Ecto neural progenitor cell (in vitro differentiated cells): ENCODE measurements around the gene SLC25A14.

Experiments used
- DNase-seq: peaks from one replicate; pipeline ENCODE4 v3.0.0-alpha.2; 2018; ENCODE audit warnings: low spot score

Gene SLC25A14

DNA sequence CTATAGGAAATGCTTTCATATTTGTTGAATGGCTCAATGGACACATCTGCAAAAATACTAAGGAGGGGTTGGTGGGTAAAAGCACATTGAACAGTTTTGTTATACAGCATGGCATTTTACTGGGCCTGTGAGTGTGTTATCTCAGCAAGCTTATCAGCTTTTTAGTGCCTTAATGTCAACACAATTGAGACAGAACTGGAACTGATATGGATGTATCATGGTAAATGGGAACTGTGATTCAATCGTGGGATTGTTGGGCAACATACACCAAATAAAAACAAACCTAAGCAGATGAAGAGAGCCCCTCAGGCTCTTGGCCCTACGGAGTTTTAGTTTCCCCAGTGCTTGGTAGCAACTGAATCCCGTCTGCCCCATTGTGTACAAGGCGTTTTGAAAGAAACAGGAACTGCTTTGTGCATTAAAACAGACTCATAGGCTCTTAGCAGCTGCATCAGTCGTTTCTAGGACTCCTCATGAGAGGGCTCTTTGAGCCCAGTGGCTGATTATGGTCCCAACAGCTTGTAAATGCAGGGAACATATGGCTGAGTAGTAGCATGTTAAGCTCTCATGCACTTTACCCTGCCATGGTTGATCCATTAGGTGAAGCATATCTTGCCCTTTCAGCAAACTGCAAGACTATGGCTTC, 38.4 kb downstream of the SLC25A14 start:
- no peak for DNase-seq

DNA sequence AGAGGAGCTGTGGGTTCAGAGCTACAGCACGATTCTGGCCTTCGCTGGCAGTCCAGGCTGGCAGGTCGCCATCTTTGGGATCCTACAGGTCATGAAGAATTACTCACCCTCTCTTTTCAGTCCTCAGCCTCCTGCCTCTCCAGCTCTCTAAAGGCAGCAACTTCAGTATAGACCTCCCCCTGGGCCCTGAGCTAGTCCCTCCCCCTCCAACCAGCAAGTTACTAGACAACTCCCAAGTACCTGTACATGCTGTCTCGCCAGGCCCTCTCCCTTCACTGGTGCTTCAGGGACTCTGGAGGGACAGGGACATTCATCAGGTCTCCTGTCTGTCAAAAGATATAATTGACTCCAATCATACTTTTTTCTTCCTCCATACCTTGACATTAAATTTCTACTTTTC, 45.8 kb downstream of the SLC25A14 start, which contains the start of gene GPR119:
Gene GPR119 (minus strand): TSS at position 155 of the 400 bp plus-strand sequence. CDS start 227 bp downstream, outside the sequence.
- no peak for DNase-seq

DNA sequence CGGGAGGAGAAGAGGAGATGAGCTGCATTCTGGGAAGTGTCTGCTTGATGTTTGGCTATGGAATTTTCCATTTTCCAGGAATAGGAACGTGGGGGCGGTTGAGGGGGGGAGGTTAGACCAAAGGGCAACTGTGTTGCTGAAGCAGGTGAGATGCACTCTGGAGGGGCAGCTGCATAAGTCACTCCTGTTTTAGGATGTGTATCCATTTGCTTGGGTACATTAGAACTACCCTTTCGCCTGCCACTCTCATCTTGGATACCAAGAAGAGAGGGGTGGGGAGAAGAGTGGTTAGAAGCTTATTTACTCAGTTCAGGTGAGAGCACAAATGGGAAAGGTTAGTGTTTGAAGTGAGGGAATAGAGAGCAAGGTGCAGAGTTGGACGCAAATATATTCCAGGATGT, 46.7 kb downstream of the SLC25A14 start:
- DNase-seq = no peak

DNA sequence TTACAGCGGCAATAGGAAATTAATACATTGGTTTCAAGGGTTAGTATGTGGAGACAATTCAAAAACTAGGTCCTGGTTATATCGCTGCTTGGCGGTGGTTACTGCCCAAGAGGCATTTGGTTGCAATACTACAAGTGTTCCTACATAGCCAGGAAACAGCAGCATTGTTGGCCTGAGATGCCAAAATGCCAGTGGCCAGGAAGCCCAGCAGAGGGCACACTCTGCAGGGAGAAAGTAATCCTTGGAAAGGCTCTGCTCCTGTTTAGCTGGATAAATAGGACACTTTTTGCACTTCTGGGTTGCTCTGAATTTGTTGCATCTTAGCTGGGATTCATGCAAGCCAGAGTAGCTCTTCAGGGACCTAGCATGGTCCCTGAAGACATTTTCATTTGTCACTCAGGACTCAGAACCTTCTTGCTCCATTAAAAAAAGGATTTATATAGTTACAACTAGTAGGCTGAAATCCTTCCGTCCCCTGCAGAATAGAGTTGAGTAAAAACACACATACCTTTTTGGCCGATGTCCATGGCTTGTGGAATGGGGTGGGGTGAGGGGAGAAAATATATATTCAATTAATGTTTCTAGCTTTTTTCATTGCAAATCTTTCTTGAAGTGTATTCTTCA, 53.8 kb downstream of the SLC25A14 start:
- peak; percentile 52 for DNase-seq

DNA sequence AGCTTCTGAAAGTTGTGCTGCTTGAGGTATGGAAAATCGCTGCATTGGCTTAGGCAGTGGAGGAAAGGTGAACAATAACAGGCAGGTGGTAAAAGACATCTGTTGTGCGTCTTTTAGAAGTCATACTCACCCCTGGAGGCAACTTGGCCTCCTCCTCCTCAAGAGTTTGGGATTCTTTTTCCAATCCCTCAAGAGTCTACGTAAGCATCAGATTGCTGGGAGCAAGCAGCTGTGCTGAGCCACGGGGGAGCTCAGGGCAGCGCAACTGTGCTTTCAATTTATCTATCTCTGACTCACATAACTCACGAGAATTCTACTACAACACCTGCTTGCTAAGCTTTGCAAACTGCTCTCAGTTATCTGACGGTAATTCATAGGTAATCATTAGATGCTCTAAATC, 55.6 kb downstream of the SLC25A14 start:
- DNase-seq = no peak

DNA sequence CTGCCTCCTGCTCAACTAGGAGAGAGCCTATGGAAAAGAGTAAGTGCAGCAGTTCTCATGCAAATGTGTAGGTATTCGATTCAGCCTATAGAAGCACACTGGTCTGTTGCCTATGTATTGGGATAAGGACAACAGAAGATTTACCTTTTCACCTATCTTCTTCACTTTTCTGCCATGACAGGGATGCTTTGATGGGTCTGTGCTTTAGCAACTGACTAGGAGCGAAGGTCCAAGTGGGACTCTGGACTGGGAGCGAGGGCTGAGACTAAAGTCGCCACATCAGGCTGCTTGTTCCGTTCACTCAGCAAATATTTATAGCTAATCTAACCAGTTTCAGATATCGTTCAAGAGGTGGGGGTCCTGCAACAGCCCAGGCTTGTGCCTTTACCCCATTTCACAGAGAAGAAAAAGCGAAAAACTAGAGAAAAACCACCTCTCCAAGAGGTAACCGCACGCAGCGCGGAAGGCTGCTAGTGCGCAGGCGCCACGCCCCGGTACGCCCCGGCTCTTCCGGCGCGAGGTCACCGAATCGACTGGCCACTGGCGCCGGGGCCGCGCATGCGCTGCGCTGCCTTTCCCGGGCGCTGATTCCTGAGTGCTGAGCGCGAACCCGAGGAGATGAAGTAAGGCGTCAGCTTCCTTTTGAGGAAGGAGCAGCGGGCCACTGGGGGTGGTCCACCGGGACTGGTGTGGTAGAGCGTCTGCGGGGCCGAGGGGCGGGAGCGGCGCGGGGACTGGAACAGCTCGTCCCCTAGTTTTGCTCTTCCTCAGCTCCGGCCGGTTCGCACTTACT, 61.9 kb downstream of the SLC25A14 start, which contains the start of gene RBMX2:
Gene RBMX2 (plus strand): TSS at position 573 of the 793 bp plus-strand sequence. CDS start 46 bp downstream, at position 619.
- DNase-seq = peak; percentile 83

DNA sequence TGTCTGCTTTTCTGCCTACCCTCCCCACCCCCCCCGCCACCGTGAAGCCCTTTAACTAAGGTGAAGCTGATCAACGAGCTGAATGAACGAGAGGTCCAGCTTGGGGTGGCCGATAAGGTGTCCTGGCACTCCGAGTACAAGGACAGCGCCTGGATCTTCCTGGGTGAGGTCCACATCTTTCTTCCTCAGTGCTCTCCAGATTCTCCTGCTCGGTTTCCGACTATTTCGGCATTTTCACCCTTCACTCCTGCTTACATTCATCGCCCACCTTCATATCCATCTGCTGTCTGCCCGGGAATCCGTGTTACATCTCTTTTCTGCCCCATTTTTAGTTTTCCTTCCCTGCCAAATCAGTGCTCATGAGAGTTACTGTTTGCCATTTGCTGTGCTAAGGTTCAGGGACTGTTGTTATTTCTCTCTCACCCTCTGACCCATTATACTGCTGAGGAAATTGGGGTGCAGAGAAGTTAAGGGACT, 62.5 kb downstream of the SLC25A14 start:
- DNase-seq = no peak

DNA sequence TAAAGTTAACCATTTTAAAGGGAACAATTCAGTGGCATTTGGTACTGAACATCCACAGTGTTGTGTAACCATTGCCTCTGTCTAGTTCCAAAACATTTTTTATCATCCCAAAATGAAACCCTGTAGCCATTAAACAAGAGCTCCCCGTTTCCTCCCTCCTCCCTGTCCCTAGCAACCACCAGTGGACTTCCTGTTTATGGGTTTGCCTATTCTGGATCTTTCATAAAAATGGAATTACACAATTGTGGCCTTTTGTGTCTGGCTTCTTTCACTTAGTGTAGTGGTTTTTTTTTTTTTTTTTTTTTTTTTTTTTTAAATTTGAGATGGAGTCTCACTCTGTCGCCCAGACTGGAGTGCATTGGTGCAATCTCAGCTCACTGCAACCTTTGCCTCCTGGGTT, 73.7 kb downstream of the SLC25A14 start:
- DNase-seq = no peak

DNA sequence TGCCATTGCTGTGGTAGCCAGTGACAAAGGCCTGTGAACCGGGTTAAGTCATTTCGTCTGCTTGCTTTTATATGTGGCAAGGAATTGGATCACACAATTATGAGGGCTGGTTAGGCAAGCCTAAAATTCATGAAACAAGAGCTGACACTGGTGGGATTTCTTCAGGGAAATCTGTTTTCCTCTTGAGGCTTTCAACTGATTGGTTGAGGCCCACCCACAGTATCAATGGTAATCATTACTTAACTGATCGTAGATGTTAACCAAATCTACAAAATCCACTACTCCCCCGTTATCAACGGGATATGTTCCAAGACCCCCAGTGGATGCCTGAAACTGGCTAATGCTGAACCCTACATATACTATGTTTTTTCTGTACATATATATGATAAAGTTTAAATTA, 75.1 kb downstream of the SLC25A14 start:
- no peak for DNase-seq

DNA sequence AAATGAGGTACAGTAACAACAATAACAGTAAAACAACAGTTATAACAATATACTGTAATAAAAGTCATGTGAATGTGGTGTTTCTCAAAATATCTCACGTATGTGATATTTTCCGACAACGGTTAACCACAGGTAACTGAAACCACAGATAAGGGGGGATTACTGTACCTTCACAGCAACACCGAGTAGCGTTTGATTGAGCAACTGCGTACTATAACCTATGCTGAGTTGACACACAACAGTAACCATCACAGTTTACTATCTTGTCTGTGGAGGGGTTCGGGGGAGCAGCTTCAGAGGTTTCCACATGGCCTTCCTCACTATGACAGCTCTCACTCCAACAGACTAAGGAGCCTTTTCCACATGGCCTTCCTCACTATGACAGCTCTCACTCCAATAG, 75.5 kb downstream of the SLC25A14 start:
- DNase-seq = no peak

DNA sequence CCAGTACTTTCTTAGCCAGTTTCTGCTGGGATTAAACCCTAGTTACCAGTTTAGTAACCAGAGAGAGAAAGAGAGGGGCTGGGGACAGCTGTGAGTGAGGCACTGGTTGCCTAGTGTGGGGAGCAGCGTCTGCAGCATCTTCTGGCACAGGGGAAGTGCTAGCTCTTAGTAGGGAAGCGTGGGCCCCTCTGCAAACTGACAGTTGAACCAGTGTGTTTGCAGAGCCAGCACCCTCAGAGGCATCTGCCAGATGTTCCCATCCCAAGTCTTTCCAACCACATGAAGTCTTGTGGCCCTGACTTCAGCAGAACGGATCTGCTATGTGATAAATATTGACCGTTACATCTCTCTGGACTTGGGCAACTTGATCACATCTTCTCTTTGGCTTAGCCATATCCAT, 77.1 kb downstream of the SLC25A14 start:
- DNase-seq = no peak

DNA sequence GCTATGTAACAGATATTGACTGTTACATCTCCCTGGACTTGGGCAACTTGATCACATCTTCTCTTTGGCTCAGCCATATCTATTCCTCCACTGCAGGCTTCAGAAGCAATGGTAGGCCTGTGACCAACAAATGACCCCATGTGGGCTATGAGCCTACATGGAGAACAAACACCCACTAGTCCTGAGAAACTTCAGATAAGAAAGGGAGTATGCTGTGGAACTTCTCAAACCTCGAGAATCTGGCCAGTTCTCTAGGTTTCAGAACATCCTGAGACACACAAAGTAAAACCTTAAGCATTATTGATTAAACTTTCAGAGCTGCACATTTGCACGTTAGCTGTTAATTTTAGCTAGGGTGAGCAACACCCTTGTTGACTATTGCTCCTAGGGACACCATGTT, 78.3 kb downstream of the SLC25A14 start:
- DNase-seq = no peak

DNA sequence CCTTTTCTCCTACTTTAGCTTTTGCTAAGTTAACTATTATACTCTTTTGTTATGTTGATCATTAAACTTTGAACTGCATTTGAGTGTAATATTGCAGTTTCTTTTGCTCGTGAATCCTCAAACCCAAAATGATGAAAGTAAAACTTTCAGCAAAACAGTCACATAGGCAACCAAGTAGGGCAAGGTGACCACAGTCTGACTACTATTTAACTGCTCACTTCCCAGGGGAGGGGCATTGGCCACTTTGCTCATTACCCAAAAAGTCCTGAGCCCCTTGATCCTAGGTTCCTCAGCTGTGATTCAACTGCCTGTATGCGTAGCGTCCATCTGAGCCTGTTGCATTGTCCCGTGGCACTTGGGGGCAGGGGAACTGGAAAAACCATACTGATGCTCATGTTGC, 79.0 kb downstream of the SLC25A14 start:
- no peak for DNase-seq

DNA sequence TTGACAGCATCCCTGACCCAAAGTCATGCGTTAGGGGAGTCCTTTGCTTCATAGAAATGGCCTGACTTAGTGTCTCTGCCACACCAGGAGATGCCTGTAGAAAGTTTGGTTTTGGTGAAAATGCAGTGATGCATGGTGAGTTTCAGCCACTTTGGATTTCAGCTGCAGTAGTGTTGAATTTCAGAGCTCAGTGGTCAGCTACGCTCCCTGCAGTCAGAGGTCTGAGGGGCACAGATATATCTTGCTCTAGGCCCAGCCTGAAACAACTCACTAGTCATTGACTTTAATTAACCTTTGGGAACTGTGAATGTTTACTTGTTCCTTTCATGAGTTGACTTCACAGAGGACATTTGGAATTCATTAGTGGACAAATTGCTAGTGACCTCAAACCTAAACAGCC, 79.5 kb downstream of the SLC25A14 start:
- DNase-seq = no peak
